ENCODE results near the gene RGS2. TPM values are rescaled to one million over a fixed set of nuclear protein-coding genes. Genes with fewer than 3 reads are reported as not detected.
A peak's percentile ranks its signal among the peaks of the same experiment; 100 is the strongest.

RGS2 gene
- total RNA-seq, 2 donors from 2014 or later = 31.2 to 51.2 TPM

- no peak overlapping the region for H3K27ac ChIP-seq
- no peak for DNase-seq (ENCODE audit: low spot score)
- H3K4me3 ChIP-seq = no peak overlapping the region
- H3K9me3 ChIP-seq = no peaks in the 10 kb centered on the region
- H3K4me1 ChIP-seq = peaks cover 0 to 27% of the 10 kb centered on the region in 2 donors
- peak; percentile 33 to 62 for TF ChIP-seq CTCF (IDR thresholded peaks at IDR 0.05)
- no peaks in the 10 kb centered on the region for H3K27me3 ChIP-seq
- H3K36me3 ChIP-seq = peaks cover 8% of the 10 kb centered on the region
These were observed 3.0 kb upstream of the RGS2 start for GRCh38 chr1:192805832-192806323.

GRCh38 chr1:192807211-192808162 is 1.4 kb upstream of the RGS2 start:
- peak overlapping the region; percentile 89 to 96 for H3K27ac ChIP-seq
- no peak for DNase-seq (ENCODE audit: low spot score)
- H3K4me1 ChIP-seq = peaks cover 0 to 37% of the 10 kb centered on the region in 2 donors
- peak overlapping the region; percentile 80 to 82 for H3K4me3 ChIP-seq
- no peaks in the 10 kb centered on the region for H3K27me3 ChIP-seq
- peaks cover 20% of the 10 kb centered on the region for H3K36me3 ChIP-seq
- no peaks in the 10 kb centered on the region for H3K9me3 ChIP-seq
- TF ChIP-seq CTCF (IDR thresholded peaks at IDR 0.05) = peak; percentile 24 to 64

- Histone ChIP-seq H3K9me3 (no peaks in the 10 kb centered on the region), H3K27ac (peak overlapping the region; percentile 89 to 96), H3K36me3 (peaks cover 20% of the 10 kb centered on the region), H3K4me1 (peaks cover 0 to 37% of the 10 kb centered on the region in 2 donors), H3K27me3 (no peaks in the 10 kb centered on the region), H3K4me3 (peak overlapping the region; percentile 80 to 82)
- no peak for DNase-seq (ENCODE audit: low spot score)
- TF ChIP-seq CTCF (IDR thresholded peaks at IDR 0.05) = no peak
These were observed 699 bp upstream of the RGS2 start for GRCh38 chr1:192808163-192808517.

GRCh38 chr1:192809307-192810252 is 741 bp downstream of the RGS2 start:
- peaks cover 0 to 37% of the 10 kb centered on the region in 2 donors for H3K4me1 ChIP-seq
- H3K27me3 ChIP-seq = no peaks in the 10 kb centered on the region
- peak; percentile 73 for DNase-seq (ENCODE audit: low spot score)
- H3K27ac ChIP-seq = peak overlapping the region; percentile 89 to 96
- no peak for TF ChIP-seq CTCF (IDR thresholded peaks at IDR 0.05)
- peak overlapping the region; percentile 80 to 82 for H3K4me3 ChIP-seq
- H3K36me3 ChIP-seq = peaks cover 20% of the 10 kb centered on the region
- H3K9me3 ChIP-seq = no peaks in the 10 kb centered on the region

- H3K36me3 ChIP-seq = peaks cover 20% of the 10 kb centered on the region
- no peak for TF ChIP-seq CTCF (IDR thresholded peaks at IDR 0.05)
- H3K4me3 ChIP-seq = peak overlapping the region; percentile 80 to 82
- peak overlapping the region; percentile 89 to 96 for H3K27ac ChIP-seq
- H3K27me3 ChIP-seq = no peaks in the 10 kb centered on the region
- DNase-seq (ENCODE audit: low spot score) = no peak
- H3K9me3 ChIP-seq = no peaks in the 10 kb centered on the region
- peaks cover 0 to 37% of the 10 kb centered on the region in 2 donors for H3K4me1 ChIP-seq
These were observed 1.5 kb downstream of the RGS2 start for GRCh38 chr1:192810253-192810880.
